Activated CD4-positive, alpha-beta T cell treated with anti-CD3 and anti-CD28 coated beads for 36 hours (primary cell): ENCODE results near the gene SCAPER. TPM values are rescaled to one million over a fixed set of nuclear protein-coding genes. Genes with fewer than 3 reads are reported as not detected.
A peak's percentile ranks its signal among the peaks of the same experiment; 100 is the strongest.

Source experiments
- ATAC-seq: fragments of 200-7000 bp; cut with Tn5 transposase; one replicate; pipeline ENCODE4 v1.10.0; 2021; ENCODE audit warnings: mild to moderate bottlenecking, moderate library complexity
- CTCF ChIA-PET: fragments of 350-600 bp; sonication (Branson Sonifier 250); formaldehyde crosslinking; loops from one replicate; lab custom pipeline; 2021; ENCODE audit warnings: antibody characterized with exemption; lab: Charles Lee
- POLR2A ChIA-PET: fragments of 350-600 bp; sonication (Branson Sonifier 250); formaldehyde crosslinking; loops from one replicate; lab custom pipeline; 2021; ENCODE audit warnings: antibody characterized with exemption, inconsistent platforms; lab: Charles Lee
- DNase-seq: peaks from one replicate; pipeline ENCODE4 v3.0.0-alpha.2; 2020
- H3K27ac Mint-ChIP-seq: one replicate; pipeline ENCODE4 v1.8.0; 2021; ENCODE audit warnings: mixed read lengths
- H3K27me3 Mint-ChIP-seq: one replicate; pipeline ENCODE4 v1.8.0; 2021; ENCODE audit warnings: mixed read lengths
- H3K36me3 Mint-ChIP-seq: one replicate; pipeline ENCODE4 v1.8.0; 2021; ENCODE audit warnings: low read depth, mixed read lengths
- H3K4me1 Mint-ChIP-seq: one replicate; pipeline ENCODE4 v1.8.0; 2021; ENCODE audit warnings: mixed read lengths
- H3K4me3 Mint-ChIP-seq: one replicate; pipeline ENCODE4 v1.8.0; 2021; ENCODE audit warnings: mild to moderate bottlenecking, moderate library complexity, mixed read lengths
- H3K9me3 Mint-ChIP-seq: one replicate; pipeline ENCODE4 v1.8.0; 2021; ENCODE audit warnings: low read depth, mixed read lengths
- intact Hi-C, 2 experiments: fragments of 100-400 bp; cut with DNase I in 1 of 2; cut with micrococcal nuclease in 1 of 2; formaldehyde crosslinking; loops; one replicate each; pipeline versions ENCODE4 v1.14.2 to v1.15.1; 2022 to 2024; cut with DNase I, micrococcal nuclease
- total RNA-seq, 2 experiments: library from RNA; stranded (reverse); gene quantifications; one replicate each; pipeline ENCODE4 v1.2.3, GENCODE V29; 2021

The SCAPER gene
- total RNA-seq, 2 experiments from 2014 or later, result 25.9 to 35.2 TPM

DNA sequence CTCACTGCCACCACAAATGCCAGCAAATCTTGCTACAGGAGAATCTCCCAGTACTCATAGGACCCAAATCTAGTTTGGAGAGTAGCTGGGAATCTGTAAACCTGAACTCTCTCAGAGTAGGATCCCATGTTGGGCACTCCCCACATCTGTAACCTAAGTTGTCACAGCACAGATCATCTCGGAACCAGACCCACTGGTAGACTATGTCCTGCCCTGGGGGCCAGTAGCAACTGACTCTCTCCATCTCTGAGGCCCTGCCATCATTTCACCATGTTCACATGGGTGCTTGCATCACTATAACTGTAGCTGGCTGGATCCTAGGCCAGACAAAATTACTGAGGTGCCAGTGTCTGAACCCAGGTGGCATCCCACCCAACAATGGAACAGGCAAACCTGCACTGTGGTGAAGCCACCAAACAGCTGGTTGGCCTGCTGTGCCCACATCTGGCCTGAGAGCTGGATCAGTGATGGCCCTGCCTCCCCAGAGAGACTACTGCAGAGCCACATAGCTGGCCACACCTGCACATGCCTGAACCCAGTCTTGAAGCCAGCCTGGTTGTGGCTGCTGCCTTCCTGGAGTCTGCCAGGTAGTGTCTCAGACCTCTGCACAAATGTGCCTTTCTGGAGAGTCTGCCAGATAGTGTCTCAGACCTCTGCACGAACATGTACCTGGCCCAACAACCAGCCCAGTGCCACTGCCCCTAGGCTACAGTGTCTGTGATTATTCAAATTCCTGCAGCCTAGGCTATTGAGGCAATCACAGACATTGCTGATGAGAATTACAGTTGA is 486.6 kb downstream of the SCAPER start:
- H3K27ac Mint-ChIP-seq, result no peak overlapping the region
- no peaks in the 10 kb centered on the region for H3K9me3 Mint-ChIP-seq
- intact Hi-C loops, result no loop called here
- DNase-seq (no peak), ATAC-seq (no peak)
- no peak overlapping the region for H3K4me3 Mint-ChIP-seq
- ChIA-PET POLR2A (no interaction called here), CTCF (no interaction called here)
- no peaks in the 10 kb centered on the region for H3K27me3 Mint-ChIP-seq
- H3K4me1 Mint-ChIP-seq, result no peaks in the 10 kb centered on the region
- peaks cover 5% of the 10 kb centered on the region for H3K36me3 Mint-ChIP-seq

DNA sequence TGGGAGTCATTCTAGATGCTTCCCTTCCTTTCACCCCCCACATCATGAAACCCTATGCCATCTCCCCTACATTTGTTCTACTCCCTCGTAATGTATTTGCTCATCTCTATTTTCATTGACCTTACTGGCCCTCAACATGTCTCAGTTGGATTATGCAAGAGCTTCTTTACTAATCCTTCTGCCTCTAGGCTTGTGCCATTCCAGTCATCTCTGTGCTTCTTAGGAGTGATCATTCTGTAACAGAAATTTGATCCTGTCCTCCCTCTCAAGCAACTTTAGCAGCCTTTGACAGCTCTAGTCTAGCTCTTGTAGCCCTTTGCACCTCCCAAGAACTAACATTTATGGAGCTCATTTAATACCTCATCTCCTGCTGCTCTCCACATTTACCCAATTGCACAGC is 503.9 kb downstream of the SCAPER start:
- Mint-ChIP-seq H3K4me1 (no peaks in the 10 kb centered on the region), H3K4me3 (no peak overlapping the region), H3K9me3 (no peaks in the 10 kb centered on the region), H3K27me3 (no peaks in the 10 kb centered on the region), H3K36me3 (peaks cover 16% of the 10 kb centered on the region), H3K27ac (no peak overlapping the region)
- CTCF ChIA-PET, result interaction anchor here (0.7 kb wide), 1 partner anchor 15 kb away, joined by 3 read pairs; no protein-coding TSS in a partner anchor
- intact Hi-C loops, result no loop called here
- POLR2A ChIA-PET, result no interaction called here
- no peak for DNase-seq
- ATAC-seq, result no peak

DNA sequence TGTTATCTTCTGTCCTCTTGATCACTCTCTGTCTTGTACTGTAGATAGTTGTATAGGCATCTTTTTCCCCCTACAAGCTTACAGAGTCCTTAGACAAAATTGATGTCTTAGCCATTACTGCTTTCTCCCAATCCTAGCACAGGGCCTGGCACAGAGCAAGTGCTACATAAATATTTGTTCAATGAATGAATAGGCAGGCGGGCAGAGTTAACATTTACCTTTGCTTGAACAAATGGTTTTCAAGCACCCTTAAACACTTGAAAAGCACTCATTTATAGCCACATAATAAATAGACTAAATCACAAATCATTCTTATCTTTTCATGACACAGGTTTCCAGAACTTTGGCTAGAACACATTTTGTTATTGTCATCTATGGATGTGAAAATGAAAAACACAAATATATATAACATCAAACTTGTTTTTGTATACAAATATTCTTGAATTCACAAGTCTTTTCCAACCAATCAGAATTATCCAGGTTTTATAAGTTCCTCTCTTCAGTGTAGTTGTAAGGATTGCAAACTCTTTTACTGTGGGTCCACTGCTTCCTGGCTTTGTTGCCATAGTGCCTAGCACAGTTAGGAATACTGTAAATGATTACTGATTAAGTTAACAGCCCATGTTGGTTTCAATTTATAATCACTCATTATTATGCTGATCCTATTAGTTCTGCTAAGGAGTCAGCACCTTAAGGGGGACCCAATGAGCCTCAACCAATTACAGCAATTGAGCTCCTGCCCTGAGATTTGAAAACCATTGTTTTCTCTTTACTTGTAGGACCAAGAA is 506.6 kb downstream of the SCAPER start:
- ATAC-seq (no peak), DNase-seq (no peak)
- Mint-ChIP-seq H3K27ac (no peak overlapping the region), H3K9me3 (no peaks in the 10 kb centered on the region), H3K4me3 (no peak overlapping the region), H3K27me3 (no peaks in the 10 kb centered on the region), H3K36me3 (peaks cover 12% of the 10 kb centered on the region), H3K4me1 (no peaks in the 10 kb centered on the region)
- ChIA-PET POLR2A (no interaction called here), CTCF (no interaction called here)
- intact Hi-C loops, result no loop called here

DNA sequence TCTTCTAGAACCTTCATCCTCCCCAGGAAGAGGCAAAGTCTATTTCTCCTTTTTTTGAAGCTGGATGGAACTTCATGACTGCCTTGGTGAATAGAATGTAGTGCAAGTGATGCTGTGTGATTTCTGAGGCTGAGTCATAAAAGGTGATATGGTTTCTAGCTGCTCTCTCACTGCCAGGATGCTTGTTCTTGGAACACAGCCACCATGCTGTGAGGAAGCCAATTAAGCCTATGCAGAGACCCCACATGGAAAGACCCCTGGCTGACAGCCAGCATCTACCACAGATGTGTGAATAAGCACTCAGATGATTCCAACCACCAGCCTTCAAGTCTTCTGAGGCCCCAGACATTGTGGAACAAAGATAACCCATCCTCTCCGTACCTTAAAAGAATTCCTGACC is 511.5 kb downstream of the SCAPER start:
- DNase-seq, result no peak
- CTCF ChIA-PET, result interaction anchor here (0.7 kb wide), 1 partner anchor 744 kb away, joined by 3 read pairs; no protein-coding TSS in a partner anchor
- Mint-ChIP-seq H3K36me3 (peaks cover 2% of the 10 kb centered on the region), H3K27me3 (no peaks in the 10 kb centered on the region), H3K4me3 (no peak overlapping the region), H3K4me1 (no peaks in the 10 kb centered on the region), H3K9me3 (no peaks in the 10 kb centered on the region), H3K27ac (no peak overlapping the region)
- no peak for ATAC-seq
- intact Hi-C loops, result no loop called here
- POLR2A ChIA-PET, result no interaction called here

- Mint-ChIP-seq H3K9me3 (no peaks in the 10 kb centered on the region), H3K36me3 (peaks cover 6% of the 10 kb centered on the region), H3K27me3 (no peaks in the 10 kb centered on the region), H3K4me1 (no peaks in the 10 kb centered on the region), H3K27ac (no peak overlapping the region), H3K4me3 (no peak overlapping the region)
- ATAC-seq, result no peak
- CTCF ChIA-PET, result interaction anchor here (1.3 kb wide), 1 partner anchor 11 kb away, joined by 3 read pairs; no protein-coding TSS in a partner anchor
- POLR2A ChIA-PET, result no interaction called here
- intact Hi-C loops, result no loop called here
- no peak for DNase-seq
Observed at GRCh38 chr15:76391847-76392246, 513.3 kb downstream of the SCAPER start.

GRCh38 chr15:76391309-76391708 is 513.8 kb downstream of the SCAPER start:
- ATAC-seq (no peak), DNase-seq (no peak)
- peaks cover 6% of the 10 kb centered on the region for H3K36me3 Mint-ChIP-seq
- no peaks in the 10 kb centered on the region for H3K9me3 Mint-ChIP-seq
- POLR2A ChIA-PET, result no interaction called here
- H3K27me3 Mint-ChIP-seq, result no peaks in the 10 kb centered on the region
- H3K4me1 Mint-ChIP-seq, result no peaks in the 10 kb centered on the region
- H3K4me3 Mint-ChIP-seq, result no peak overlapping the region
- CTCF ChIA-PET, result interaction anchor here (1.3 kb wide), 1 partner anchor 11 kb away, joined by 3 read pairs; no protein-coding TSS in a partner anchor
- H3K27ac Mint-ChIP-seq, result no peak overlapping the region
- intact Hi-C loops, result no loop called here

DNA sequence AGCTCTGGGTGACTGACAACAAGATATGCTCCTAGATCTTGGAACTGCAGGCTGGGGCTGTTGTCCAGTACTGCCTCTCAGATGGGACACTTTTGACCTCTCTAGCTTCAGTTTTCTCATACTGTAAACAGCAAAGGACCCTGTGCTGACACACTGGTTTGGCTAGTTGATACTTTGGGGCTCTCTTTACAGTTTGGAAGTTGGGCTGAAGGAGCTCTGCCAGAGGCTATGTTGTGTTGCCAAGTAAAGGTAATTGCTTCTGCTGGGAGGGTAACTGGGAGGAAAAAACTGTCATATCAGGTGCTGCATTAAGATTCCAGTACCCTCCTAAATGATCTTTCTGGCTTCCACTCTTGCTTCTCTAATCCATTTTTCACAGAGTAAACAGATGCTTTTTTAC is 514.6 kb downstream of the SCAPER start:
- Mint-ChIP-seq H3K36me3 (peaks cover 6% of the 10 kb centered on the region), H3K27me3 (no peaks in the 10 kb centered on the region), H3K4me1 (no peaks in the 10 kb centered on the region), H3K9me3 (no peaks in the 10 kb centered on the region), H3K27ac (no peak overlapping the region), H3K4me3 (no peak overlapping the region)
- DNase-seq, result no peak
- ChIA-PET CTCF (interaction anchor here (0.6 kb wide), 2 partner anchors 11 to 936 kb away, joined by 3 to 7 read pairs; no protein-coding TSS in a partner anchor), POLR2A (no interaction called here)
- intact Hi-C loops, result no loop called here
- no peak for ATAC-seq

DNA sequence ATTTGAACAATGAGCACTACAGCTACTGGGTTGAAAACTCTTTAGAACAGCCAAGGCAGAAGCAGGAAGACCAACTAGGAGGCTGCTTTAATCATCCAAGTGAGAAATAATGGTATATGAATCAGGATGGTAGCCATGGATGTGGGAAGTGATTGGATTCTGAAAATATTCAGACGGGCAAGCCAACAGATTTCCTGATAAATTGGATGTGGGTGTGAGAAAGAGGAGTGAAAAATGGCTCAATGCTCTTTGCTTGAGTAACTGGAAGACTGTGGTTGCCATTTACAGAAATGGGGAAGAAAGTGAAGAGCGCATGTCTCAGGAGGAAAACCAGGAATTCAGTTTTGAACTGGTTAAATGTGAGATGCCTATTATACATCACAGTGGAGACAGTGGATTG is 518.2 kb downstream of the SCAPER start:
- Mint-ChIP-seq H3K4me3 (no peak overlapping the region), H3K27ac (no peak overlapping the region), H3K36me3 (peaks cover 6% of the 10 kb centered on the region), H3K9me3 (no peaks in the 10 kb centered on the region), H3K27me3 (no peaks in the 10 kb centered on the region), H3K4me1 (peaks cover 5% of the 10 kb centered on the region)
- CTCF ChIA-PET, result interaction anchor here (1.0 to 1.3 kb wide), 2 partner anchors 14 to 195 kb away, joined by 3 read pairs; no protein-coding TSS in a partner anchor
- POLR2A ChIA-PET, result no interaction called here
- intact Hi-C loops, result no loop called here
- DNase-seq, result no peak
- no peak for ATAC-seq

DNA sequence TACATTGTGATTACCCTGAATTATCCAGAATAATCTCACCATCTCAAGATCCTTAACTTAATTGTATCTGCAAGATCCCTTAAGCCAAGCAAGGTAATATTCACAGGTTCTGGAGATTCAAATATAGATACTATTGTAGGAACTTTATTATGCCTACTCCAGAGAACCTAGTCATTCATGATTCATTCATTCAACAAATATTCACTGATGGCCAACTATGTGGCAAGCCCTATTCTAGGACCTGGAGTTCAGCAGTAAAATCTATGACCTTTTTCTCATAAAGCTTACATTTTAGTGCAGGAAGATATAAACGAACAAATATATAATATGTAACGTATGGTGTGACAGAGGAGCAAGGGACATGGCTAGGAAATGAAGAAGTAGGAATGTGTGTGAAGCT is 519.0 kb downstream of the SCAPER start:
- no peak for ATAC-seq
- DNase-seq, result no peak

GRCh38 chr15:76384409-76384808 is 520.7 kb downstream of the SCAPER start:
- ChIA-PET POLR2A (no interaction called here), CTCF (no interaction called here)
- DNase-seq (no peak), ATAC-seq (no peak)
- Mint-ChIP-seq H3K4me3 (no peak overlapping the region), H3K27ac (no peak overlapping the region), H3K36me3 (peaks cover 15% of the 10 kb centered on the region), H3K27me3 (no peaks in the 10 kb centered on the region), H3K9me3 (no peaks in the 10 kb centered on the region), H3K4me1 (peaks cover 5% of the 10 kb centered on the region)
- intact Hi-C loops, result no loop called here

More for the DNA sequence above, 519.0 kb downstream of the SCAPER start:
- no peaks in the 10 kb centered on the region for H3K9me3 Mint-ChIP-seq
- no peaks in the 10 kb centered on the region for H3K27me3 Mint-ChIP-seq
- H3K4me1 Mint-ChIP-seq, result peaks cover 5% of the 10 kb centered on the region
- no peak overlapping the region for H3K27ac Mint-ChIP-seq
- no peak overlapping the region for H3K4me3 Mint-ChIP-seq
- peaks cover 6% of the 10 kb centered on the region for H3K36me3 Mint-ChIP-seq
- ChIA-PET CTCF (interaction anchor here (1.3 kb wide), 1 partner anchor 15 kb away, joined by 3 read pairs; no protein-coding TSS in a partner anchor), POLR2A (no interaction called here)
- intact Hi-C loops, result no loop called here

GRCh38 chr15:76382987-76383728 is 522.0 kb downstream of the SCAPER start:
- Mint-ChIP-seq H3K27ac (no peak overlapping the region), H3K27me3 (no peaks in the 10 kb centered on the region), H3K4me1 (peaks cover 5% of the 10 kb centered on the region), H3K4me3 (no peak overlapping the region), H3K9me3 (no peaks in the 10 kb centered on the region), H3K36me3 (peaks cover 12% of the 10 kb centered on the region)
- CTCF ChIA-PET, result interaction anchor here (0.5 kb wide), 1 partner anchor 74 kb away, joined by 4 read pairs; no protein-coding TSS in a partner anchor
- DNase-seq, result no peak
- intact Hi-C loops, result no loop called here
- POLR2A ChIA-PET, result no interaction called here
- ATAC-seq, result peak; percentile 76
